Immature natural killer cell (primary cell): ENCODE measurements around the gene MIS12. TPM values are rescaled to one million over a fixed set of nuclear protein-coding genes. Genes with fewer than 3 reads are reported as not detected.

Experiments used
- DNase-seq, 3 donors: peaks; one replicate each; pipeline ENCODE4 v3.0.0; 2022; ENCODE audit warnings: mixed read lengths in 1 of 3
- H3K27ac Mint-ChIP-seq, 6 donors: one replicate each; pipeline ENCODE4 v1.8.0; 2020; ENCODE audit warnings: mixed read lengths in 6 of 6, mild to moderate bottlenecking in 5 of 6, inconsistent platforms in 4 of 6, moderate library complexity in 3 of 6
- H3K27me3 Mint-ChIP-seq, 3 donors: one replicate each; pipeline ENCODE4 v1.8.0; 2020 to 2021; ENCODE audit warnings: low read depth in 3 of 3, mild to moderate bottlenecking in 3 of 3, mixed read lengths in 3 of 3, moderate library complexity in 3 of 3, inconsistent platforms in 1 of 3
- H3K36me3 Mint-ChIP-seq, 3 donors: one replicate each; pipeline ENCODE4 v1.8.0; 2020; ENCODE audit warnings: mixed read lengths in 3 of 3, inconsistent platforms in 2 of 3, mild to moderate bottlenecking in 2 of 3
- H3K4me1 Mint-ChIP-seq, 2 donors: one replicate each; pipeline ENCODE4 v1.8.0; 2020; ENCODE audit warnings: inconsistent platforms in 2 of 2, mild to moderate bottlenecking in 2 of 2, mixed read lengths in 2 of 2, moderate library complexity in 1 of 2
- H3K4me3 Mint-ChIP-seq, 5 donors: one replicate each; pipeline ENCODE4 v1.8.0; 2020; ENCODE audit warnings: mild to moderate bottlenecking in 5 of 5, mixed read lengths in 5 of 5, inconsistent platforms in 3 of 5, moderate library complexity in 3 of 5
- H3K9me3 Mint-ChIP-seq, 6 donors: one replicate each; pipeline ENCODE4 v1.8.0; 2020; ENCODE audit warnings: mild to moderate bottlenecking in 6 of 6, mixed read lengths in 6 of 6, inconsistent platforms in 4 of 6, moderate library complexity in 3 of 6
- polyA plus RNA-seq, 3 donors: library from polyadenylated mRNA; unstranded; fragments of 300-500 nt; fragmentation: Illumina TruSeq; gene quantifications; one replicate each; pipeline ENCODE4 v1.2.3, GENCODE V29; 2021

MIS12 gene
- polyA plus RNA-seq, 3 donors from 2014 or later: 20.8 to 32.6 (median 24.1) TPM

DNA sequence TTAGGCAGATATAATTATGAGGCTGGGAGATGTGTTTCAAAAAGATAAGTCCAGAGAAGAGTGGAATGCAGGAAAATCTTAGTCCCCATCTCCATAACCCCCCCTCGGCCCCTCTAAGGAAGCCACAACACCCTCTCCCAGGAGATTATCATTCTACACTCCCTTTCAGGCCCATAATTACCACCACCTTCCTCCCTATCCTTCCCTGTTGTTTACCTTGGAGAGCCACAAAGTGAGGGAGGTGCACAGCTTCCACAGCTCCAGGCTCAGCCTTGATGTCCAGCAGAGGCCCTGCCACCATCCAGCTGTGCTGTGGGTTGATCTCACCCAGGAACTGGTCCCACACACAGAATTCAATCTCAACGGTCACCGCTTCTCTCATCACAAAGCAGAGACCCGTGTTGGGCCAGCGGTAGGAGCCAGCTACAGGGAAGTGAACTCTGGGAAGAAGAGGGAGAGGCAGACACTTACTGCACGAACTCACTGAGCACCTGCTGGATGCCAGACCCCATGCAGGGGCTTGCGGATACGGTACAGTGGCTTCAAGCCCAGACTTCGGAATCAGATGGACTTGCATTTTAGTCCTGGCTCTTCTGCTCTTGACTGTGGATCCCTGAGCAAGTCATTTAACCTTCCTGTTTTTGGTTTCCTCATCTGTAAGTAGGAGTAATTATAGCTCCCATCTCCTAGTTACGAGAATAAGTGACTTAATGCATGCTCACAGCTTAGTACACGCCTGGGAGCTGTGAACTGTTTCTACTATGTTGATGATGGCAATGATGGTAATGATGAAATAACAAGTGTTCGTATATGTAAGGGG is 44.1 kb downstream of the MIS12 start:
- no peak for DNase-seq
- H3K9me3 Mint-ChIP-seq: no peaks in the 10 kb centered on the region
- H3K4me1 Mint-ChIP-seq: no peaks in the 10 kb centered on the region
- peak overlapping the region in 2 of 6 donors; percentile 19 to 31 for H3K27ac Mint-ChIP-seq
- H3K27me3 Mint-ChIP-seq: peaks cover 2 to 3% (median 3%) of the 10 kb centered on the region in 3 donors
- peaks cover 29 to 60% (median 30%) of the 10 kb centered on the region in 3 donors for H3K36me3 Mint-ChIP-seq
- H3K4me3 Mint-ChIP-seq: no peak overlapping the region

DNA sequence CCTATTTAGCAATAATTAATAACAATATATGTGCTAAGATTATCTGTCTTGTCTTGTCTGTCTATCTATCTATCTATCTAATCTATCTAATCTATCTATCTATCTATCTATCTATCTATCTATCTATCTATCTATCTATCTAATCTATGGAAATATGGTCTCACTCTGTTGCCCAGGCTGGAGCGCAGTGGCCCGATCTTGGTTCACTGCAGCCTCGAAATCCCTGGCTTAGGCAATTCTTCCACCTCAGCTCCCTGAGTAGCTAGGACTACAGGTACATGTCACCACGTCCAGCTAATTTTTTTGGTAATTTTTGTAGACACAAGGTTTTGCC is 44.7 kb downstream of the MIS12 start:
- Mint-ChIP-seq H3K4me1 (no peaks in the 10 kb centered on the region), H3K9me3 (no peaks in the 10 kb centered on the region), H3K27me3 (peaks cover 2 to 3% (median 3%) of the 10 kb centered on the region in 3 donors), H3K36me3 (peaks cover 30 to 64% (median 35%) of the 10 kb centered on the region in 3 donors), H3K27ac (peak overlapping the region in 1 of 6 donors; percentile 31), H3K4me3 (no peak overlapping the region)
- no peak for DNase-seq

DNA sequence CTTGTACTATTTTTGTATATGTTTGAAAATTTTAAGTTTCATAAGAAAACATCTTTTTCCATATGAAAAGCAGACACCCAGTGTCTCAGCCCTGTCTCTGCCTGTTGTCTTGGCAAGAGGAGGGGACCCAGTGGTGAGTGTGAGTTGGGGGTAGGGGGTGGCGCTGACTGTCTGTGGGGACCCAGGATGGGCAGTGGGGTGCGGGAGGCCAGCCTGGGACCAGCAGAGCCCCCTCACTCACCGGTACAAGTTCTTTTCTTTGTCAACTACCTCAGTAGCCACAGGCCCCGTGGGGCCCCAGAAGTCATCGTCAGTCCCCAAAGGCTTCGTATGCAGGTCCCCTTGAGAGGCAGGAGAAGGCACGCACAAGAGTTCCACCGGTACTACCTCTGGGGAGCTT is 46.2 kb downstream of the MIS12 start:
- Mint-ChIP-seq H3K27ac (no peak overlapping the region), H3K4me3 (no peak overlapping the region), H3K4me1 (no peaks in the 10 kb centered on the region), H3K36me3 (peaks cover 34 to 62% (median 35%) of the 10 kb centered on the region in 3 donors), H3K9me3 (no peaks in the 10 kb centered on the region), H3K27me3 (peaks cover 0 to 3% (median 2%) of the 10 kb centered on the region in 3 donors)
- no peak for DNase-seq

DNA sequence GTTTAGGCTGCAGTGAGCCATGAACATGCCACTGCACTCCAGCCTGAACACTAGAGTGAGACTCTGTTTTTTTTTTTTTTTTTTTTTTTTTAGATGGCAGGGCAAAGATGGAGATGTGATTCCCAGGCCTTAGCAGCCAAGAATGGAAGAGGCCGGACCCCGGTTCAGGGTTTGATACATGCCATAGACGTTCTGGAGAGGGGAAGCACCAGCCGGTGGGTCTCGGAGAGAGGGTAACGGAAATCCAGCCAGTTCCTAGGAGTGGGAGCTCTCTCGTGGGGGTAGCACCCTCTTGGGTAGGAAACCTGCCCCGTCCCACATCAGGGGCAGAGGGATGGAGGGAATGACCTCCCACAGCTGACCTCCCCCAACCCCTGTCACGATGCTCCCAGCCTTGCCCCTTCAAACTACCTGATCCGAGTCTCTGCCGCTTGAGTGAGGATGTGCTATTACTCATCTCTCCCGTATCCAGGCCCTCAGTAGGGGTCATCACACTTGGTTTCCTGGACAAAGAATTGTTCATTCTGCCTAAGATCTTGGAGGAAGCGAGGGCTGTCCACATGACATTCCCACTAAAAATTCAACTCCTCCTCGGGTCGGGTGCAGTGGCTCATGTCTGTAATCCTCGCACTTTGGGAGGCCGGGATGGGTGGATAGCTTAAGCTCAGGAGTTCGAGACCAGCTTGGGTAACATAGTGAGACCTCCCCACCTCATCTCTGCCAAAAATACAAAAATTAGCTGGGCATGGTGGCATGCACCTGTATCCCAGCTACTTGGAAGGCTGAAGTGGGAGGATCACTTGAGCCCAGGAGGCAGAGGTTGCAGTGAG is 47.3 kb downstream of the MIS12 start:
- H3K9me3 Mint-ChIP-seq: no peaks in the 10 kb centered on the region
- H3K36me3 Mint-ChIP-seq: peaks cover 32 to 57% (median 32%) of the 10 kb centered on the region in 3 donors
- no peak overlapping the region for H3K27ac Mint-ChIP-seq
- H3K27me3 Mint-ChIP-seq: peaks cover 0 to 3% (median 2%) of the 10 kb centered on the region in 3 donors
- H3K4me3 Mint-ChIP-seq: no peak overlapping the region
- no peaks in the 10 kb centered on the region for H3K4me1 Mint-ChIP-seq
- DNase-seq: no peak

DNA sequence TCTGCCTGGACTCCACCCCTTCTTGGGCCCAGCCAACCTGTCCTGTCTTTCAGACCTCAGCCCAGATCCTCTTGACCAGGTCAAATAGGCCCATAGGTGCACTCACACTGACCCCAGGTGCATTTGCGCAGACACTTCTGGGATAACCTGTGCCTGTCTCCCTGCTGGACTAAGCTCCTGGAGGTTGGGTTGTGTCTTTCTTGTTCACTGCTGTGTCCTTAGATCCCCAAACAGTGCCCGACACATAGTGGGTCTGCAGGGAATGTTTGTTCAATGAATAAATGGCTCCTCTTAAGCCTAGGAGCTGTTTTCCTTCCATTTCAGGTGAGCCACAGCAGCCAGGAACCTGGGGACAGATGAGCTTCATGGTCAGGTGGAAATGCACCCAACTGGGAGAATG is 49.1 kb downstream of the MIS12 start:
- no peak for DNase-seq
- H3K27me3 Mint-ChIP-seq: peaks cover 0 to 5% (median 2%) of the 10 kb centered on the region in 3 donors
- peaks cover 23 to 57% (median 32%) of the 10 kb centered on the region in 3 donors for H3K36me3 Mint-ChIP-seq
- no peaks in the 10 kb centered on the region for H3K4me1 Mint-ChIP-seq
- no peaks in the 10 kb centered on the region for H3K9me3 Mint-ChIP-seq
- H3K27ac Mint-ChIP-seq: no peak overlapping the region
- no peak overlapping the region for H3K4me3 Mint-ChIP-seq

DNA sequence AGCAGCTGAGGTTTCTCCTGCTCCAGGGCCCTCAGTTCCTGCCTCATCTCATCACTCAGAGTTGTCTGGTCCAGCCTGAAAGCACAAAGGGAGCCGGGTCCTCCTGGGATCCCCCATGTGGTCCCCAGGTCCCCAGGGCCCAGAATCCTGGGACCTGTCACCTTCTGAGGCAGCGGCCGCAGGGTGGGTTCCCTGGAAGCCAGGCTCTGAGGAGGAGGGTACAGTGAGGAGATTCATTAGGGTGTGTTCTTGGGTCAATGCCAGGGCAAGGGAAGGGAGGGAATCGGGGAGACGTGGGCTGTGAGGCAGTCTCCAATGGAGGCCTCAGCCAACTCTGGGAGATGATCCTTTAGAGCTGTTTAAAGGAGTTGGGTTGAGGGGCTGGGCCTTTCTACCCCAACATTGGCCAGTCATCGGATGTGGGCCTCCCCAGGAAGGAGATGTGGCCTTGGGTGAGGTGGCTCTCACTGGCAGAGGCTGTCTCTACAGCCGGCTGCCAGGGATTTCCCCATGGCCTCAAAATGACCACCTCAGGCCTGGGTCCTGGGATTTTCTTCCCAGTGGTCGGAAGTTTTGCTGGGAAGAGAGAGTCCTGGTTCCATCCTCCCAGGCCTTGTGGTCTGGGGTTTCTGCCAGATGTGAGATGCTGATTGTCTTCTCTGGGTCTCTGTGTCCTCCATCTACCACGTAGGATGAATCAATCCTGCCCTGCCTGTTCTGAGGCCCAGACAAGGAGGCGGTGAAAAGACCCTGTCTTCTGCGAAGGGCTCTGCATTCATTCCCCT is 50.7 kb downstream of the MIS12 start:
- H3K9me3 Mint-ChIP-seq: no peaks in the 10 kb centered on the region
- no peak overlapping the region for H3K4me3 Mint-ChIP-seq
- peaks cover 20 to 57% (median 26%) of the 10 kb centered on the region in 3 donors for H3K36me3 Mint-ChIP-seq
- no peaks in the 10 kb centered on the region for H3K4me1 Mint-ChIP-seq
- H3K27ac Mint-ChIP-seq: no peak overlapping the region
- H3K27me3 Mint-ChIP-seq: peaks cover 0 to 5% (median 2%) of the 10 kb centered on the region in 3 donors
- DNase-seq: no peak

DNA sequence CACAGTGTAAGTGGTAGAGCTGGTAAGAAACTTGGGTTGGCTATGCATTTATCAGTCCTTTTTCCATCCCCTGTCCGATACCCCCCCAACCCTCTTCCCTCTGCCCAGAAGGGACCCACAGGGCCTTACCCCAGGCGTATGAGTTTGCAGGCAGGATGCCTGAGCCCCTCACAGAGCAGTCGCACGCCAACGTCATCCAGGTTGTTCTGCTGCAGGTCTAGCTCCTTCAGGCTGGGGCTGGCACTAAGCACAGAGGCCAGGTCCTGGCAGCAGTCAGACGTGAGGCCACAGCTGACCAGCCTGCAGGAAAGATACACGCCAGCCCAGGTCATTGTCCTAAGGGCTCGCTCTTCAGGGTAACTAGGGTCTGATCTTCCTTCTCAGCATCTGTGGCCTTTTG is 52.9 kb downstream of the MIS12 start:
- peaks cover 0 to 6% (median 0%) of the 10 kb centered on the region in 3 donors for H3K27me3 Mint-ChIP-seq
- no peaks in the 10 kb centered on the region for H3K9me3 Mint-ChIP-seq
- no peak overlapping the region for H3K27ac Mint-ChIP-seq
- no peak overlapping the region for H3K4me3 Mint-ChIP-seq
- peaks cover 15 to 56% (median 31%) of the 10 kb centered on the region in 3 donors for H3K36me3 Mint-ChIP-seq
- no peak for DNase-seq
- no peaks in the 10 kb centered on the region for H3K4me1 Mint-ChIP-seq

DNA sequence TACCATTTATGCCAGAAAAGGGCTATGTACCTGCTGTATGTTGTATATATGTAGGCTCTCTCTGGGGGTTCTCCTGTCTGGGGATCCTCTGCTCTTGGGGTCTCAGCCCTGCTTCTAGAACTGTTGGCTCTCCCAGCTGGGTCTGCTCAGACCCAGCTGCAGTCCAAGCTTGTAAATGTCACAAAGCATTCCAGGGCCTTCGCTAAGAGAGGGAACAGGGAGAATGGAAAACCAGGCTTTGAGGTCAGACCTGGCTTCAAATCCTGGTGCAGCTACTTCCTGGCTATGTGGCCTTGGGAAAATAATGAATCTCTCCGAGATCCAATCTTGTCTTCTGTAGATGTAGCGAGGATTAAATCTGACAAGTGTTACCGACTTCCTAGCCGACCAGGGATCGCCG is 54.0 kb downstream of the MIS12 start:
- DNase-seq: no peak
- Mint-ChIP-seq H3K36me3 (peaks cover 17 to 54% (median 36%) of the 10 kb centered on the region in 3 donors), H3K4me3 (no peak overlapping the region), H3K9me3 (no peaks in the 10 kb centered on the region), H3K27ac (peak overlapping the region in 1 of 6 donors; percentile 69), H3K27me3 (peaks cover 0 to 6% (median 0%) of the 10 kb centered on the region in 3 donors), H3K4me1 (no peaks in the 10 kb centered on the region)

Other genes with a start within 250 kb of the MIS12 start
- gene RABEP1, start 204.3 kb upstream of the MIS12 start, polyA plus RNA-seq: 10 to 100 TPM; 21.7 to 43.8 (median 27.8) TPM
- gene NUP88, start 66.9 kb upstream of the MIS12 start, polyA plus RNA-seq: 10 to 100 TPM; 73.7 to 93.1 (median 77.7) TPM
- gene RPAIN, start 66.4 kb upstream of the MIS12 start, polyA plus RNA-seq: 10 to 100 TPM; 21.4 to 32.7 (median 22.5) TPM
- gene C1QBP, start 47.4 kb upstream of the MIS12 start, polyA plus RNA-seq: 100 to 1,000 TPM; 187 to 305 (median 226) TPM
- gene DHX33, start 17.6 kb upstream of the MIS12 start, polyA plus RNA-seq: 1 to 10 TPM in 1 of 3 donors, under 1 TPM in 2; 0.15 to 1.4 (median 0.81) TPM
- 100 to 1,000 TPM; 101 to 111 (median 108) TPM for gene DERL2, start 388 bp upstream of the MIS12 start, polyA plus RNA-seq
- gene NLRP1, start 97.9 kb downstream of the MIS12 start, polyA plus RNA-seq: 10 to 100 TPM in 2 of 3 donors, 1 to 10 TPM in 1; 7.9 to 31.7 (median 10.5) TPM